ENCODE data around the gene ZDHHC14. TPM values are rescaled to one million over a fixed set of nuclear protein-coding genes. Genes with fewer than 3 reads are reported as not detected.

Gene ZDHHC14
- total RNA-seq, 1 experiment from 2014 or later, result 3.2 TPM

DNA sequence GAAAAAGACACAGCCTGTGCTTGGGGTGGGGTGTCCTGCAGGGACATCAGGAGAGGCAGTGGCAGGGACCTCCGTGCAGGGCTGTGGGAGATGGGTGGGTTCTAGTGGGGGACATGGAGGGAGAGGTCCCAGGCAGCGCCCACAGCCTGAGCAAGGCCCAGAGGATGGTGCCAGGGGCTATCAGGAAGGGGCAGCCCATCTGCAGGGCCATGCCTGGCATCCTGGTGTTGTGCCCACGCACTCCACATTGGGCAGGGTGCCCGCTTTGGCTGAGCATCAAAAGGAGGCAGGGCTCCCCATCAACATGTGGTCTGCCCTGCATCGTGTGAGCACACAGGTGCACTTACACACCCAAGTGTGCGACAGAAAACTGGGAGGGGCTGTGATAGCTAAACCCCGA, 257.8 kb downstream of the ZDHHC14 start:
- BruUV-seq (replicated peaks), result no TSS peak
- intact Hi-C loops (cut with micrococcal nuclease), result no loop called here
- TF ChIP-seq CTCF (IDR thresholded peaks at IDR 0.05; ENCODE audit: unreplicated experiment), result no peak
- DNase-seq (ENCODE audit: unreplicated experiment), result no peak
- no peaks in the 10 kb centered on the region for H3K36me3 Mint-ChIP-seq (ENCODE audit: insufficient read depth, unreplicated experiment)
- POLR2A ChIA-PET, result no interaction called here
- no peaks in the 10 kb centered on the region for H3K9me3 Mint-ChIP-seq (ENCODE audit: unreplicated experiment)
- no peaks in the 10 kb centered on the region for H3K27me3 Mint-ChIP-seq (ENCODE audit: insufficient read depth, unreplicated experiment)
- no peak overlapping the region for H3K4me3 Mint-ChIP-seq (ENCODE audit: unreplicated experiment)
- CTCF ChIA-PET, result no interaction called here
- no peak overlapping the region for H3K27ac Mint-ChIP-seq (ENCODE audit: low read depth, unreplicated experiment)
- no peaks in the 10 kb centered on the region for H3K4me1 Mint-ChIP-seq (ENCODE audit: insufficient read depth, unreplicated experiment)

GRCh38 chr6:157640746-157641451, 259.9 kb downstream of the ZDHHC14 start:
- Mint-ChIP-seq H3K4me1 (ENCODE audit: insufficient read depth, unreplicated experiment) (no peaks in the 10 kb centered on the region), H3K27me3 (ENCODE audit: insufficient read depth, unreplicated experiment) (no peaks in the 10 kb centered on the region), H3K36me3 (ENCODE audit: insufficient read depth, unreplicated experiment) (no peaks in the 10 kb centered on the region), H3K4me3 (ENCODE audit: unreplicated experiment) (no peak overlapping the region), H3K27ac (ENCODE audit: low read depth, unreplicated experiment) (no peak overlapping the region), H3K9me3 (ENCODE audit: unreplicated experiment) (no peaks in the 10 kb centered on the region)
- intact Hi-C loops (cut with micrococcal nuclease), result no loop called here
- ChIA-PET POLR2A (no interaction called here), CTCF (interaction anchor here (0.8 kb wide), 1 partner anchor 13 kb away, joined by 5 read pairs; no protein-coding TSS in a partner anchor)
- TF ChIP-seq CTCF (IDR thresholded peaks at IDR 0.05; ENCODE audit: unreplicated experiment), result no peak
- no TSS peak for BruUV-seq (replicated peaks)
- no peak for DNase-seq (ENCODE audit: unreplicated experiment)

GRCh38 chr6:157641837-157642236, 260.8 kb downstream of the ZDHHC14 start:
- no TSS peak for BruUV-seq (replicated peaks)
- ChIA-PET POLR2A (no interaction called here), CTCF (interaction anchor here (0.8 to 1.1 kb wide), 2 partner anchors 12 to 20 kb away, joined by 4 to 5 read pairs; no protein-coding TSS in a partner anchor)

DNA sequence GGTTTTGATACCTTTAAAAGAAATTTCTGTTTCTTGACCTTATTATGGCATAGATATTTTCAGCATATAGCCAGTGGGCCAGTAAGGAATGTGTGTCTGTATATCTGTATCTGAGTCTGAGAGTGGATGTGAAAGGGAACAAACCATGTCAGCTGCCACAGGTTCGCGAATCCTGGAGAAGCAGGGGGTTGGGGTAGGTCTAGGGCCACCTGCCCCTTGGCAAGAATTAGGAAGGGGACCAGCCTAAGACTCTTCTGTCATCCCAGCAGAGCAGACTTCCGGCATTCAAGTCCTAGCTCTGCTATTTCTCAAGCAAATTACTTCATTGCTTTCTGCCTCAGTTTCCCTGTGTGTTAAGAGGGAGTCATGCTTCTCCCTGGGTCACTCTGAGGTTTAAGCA, 261.7 kb downstream of the ZDHHC14 start:
- Mint-ChIP-seq H3K27me3 (ENCODE audit: insufficient read depth, unreplicated experiment) (no peaks in the 10 kb centered on the region), H3K4me1 (ENCODE audit: insufficient read depth, unreplicated experiment) (no peaks in the 10 kb centered on the region), H3K4me3 (ENCODE audit: unreplicated experiment) (no peak overlapping the region), H3K36me3 (ENCODE audit: insufficient read depth, unreplicated experiment) (no peaks in the 10 kb centered on the region), H3K27ac (ENCODE audit: low read depth, unreplicated experiment) (no peak overlapping the region), H3K9me3 (ENCODE audit: unreplicated experiment) (no peaks in the 10 kb centered on the region)
- ChIA-PET POLR2A (no interaction called here), CTCF (interaction anchor here (1.1 kb wide), 1 partner anchor 21 kb away, joined by 4 read pairs; no protein-coding TSS in a partner anchor)
- no TSS peak for BruUV-seq (replicated peaks)
- no peak for DNase-seq (ENCODE audit: unreplicated experiment)
- intact Hi-C loops (cut with micrococcal nuclease), result no loop called here
- TF ChIP-seq CTCF (IDR thresholded peaks at IDR 0.05; ENCODE audit: unreplicated experiment), result no peak

More at GRCh38 chr6:157641837-157642236, 260.8 kb downstream of the ZDHHC14 start:
- Mint-ChIP-seq H3K27me3 (ENCODE audit: insufficient read depth, unreplicated experiment) (no peaks in the 10 kb centered on the region), H3K27ac (ENCODE audit: low read depth, unreplicated experiment) (no peak overlapping the region), H3K4me1 (ENCODE audit: insufficient read depth, unreplicated experiment) (no peaks in the 10 kb centered on the region), H3K4me3 (ENCODE audit: unreplicated experiment) (no peak overlapping the region), H3K36me3 (ENCODE audit: insufficient read depth, unreplicated experiment) (no peaks in the 10 kb centered on the region), H3K9me3 (ENCODE audit: unreplicated experiment) (no peaks in the 10 kb centered on the region)
- no peak for DNase-seq (ENCODE audit: unreplicated experiment)
- intact Hi-C loops (cut with micrococcal nuclease), result no loop called here
- TF ChIP-seq CTCF (IDR thresholded peaks at IDR 0.05; ENCODE audit: unreplicated experiment), result no peak

All from MCF 10A (cell line).